NCI-H1694 treated with DMSO at 0.1 percent for 48 hours (cell line): ENCODE measurements around the gene NKPD1.
A peak's percentile ranks its signal among the peaks of the same experiment; 100 is the strongest.
"Not testable (repeated sequence)": the region's sequence is repeated elsewhere in the genome, so short reads cannot be mapped to it uniquely, and the experiment has no call there.

Source experiments
- DNase-seq: peaks from one replicate; lab custom pipeline; 2025; lab: John Stamatoyannopoulos, UW

Gene NKPD1

GRCh38 chr19:45140533-45140932, 20.2 kb downstream of the NKPD1 start:
- no peak for DNase-seq

GRCh38 chr19:45140144-45140503, 20.7 kb downstream of the NKPD1 start:
- DNase-seq = no peak

DNA sequence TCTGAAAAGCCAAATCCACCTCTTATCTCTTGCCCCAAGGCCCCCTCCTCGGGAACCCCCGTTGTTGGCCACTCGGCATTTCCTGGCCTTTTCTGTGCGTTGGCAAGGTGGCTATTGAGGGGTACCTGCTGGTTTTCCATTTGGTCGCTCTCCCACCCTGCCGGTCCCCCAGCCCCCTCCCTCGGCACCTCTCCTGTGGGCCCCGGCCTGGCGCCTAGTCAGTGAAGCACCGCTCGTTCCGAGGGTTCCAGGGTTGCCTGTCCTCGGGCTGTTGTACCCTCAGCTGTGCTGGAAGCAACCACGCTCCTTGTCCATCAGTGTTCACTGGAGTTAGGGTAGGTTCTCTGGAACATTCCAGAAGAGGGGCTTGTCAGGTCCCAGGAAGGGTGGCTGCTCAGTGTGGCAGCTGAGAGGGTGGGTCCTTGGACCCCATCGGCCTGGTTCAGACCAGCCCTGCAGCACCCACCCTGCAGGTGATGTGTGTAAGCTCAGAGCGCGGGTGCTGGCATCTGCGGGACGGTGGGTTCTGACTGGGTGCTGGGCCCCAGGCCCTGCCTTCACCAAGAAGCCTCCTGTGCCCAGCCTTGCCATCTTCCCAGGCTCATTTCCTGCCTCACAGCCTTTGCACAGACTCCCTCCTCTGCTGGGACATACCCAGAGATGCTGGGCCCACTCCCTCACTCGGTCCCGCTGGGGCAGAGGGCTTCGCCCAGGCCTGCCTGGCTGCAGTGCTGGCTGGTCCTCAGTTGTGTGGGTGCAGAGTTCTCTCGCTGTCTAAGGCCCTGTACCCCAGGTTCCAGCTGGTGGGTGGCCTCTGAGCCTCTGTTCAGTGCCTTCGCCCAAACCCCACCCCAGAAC, 21.3 kb downstream of the NKPD1 start:
- DNase-seq = no peak

DNA sequence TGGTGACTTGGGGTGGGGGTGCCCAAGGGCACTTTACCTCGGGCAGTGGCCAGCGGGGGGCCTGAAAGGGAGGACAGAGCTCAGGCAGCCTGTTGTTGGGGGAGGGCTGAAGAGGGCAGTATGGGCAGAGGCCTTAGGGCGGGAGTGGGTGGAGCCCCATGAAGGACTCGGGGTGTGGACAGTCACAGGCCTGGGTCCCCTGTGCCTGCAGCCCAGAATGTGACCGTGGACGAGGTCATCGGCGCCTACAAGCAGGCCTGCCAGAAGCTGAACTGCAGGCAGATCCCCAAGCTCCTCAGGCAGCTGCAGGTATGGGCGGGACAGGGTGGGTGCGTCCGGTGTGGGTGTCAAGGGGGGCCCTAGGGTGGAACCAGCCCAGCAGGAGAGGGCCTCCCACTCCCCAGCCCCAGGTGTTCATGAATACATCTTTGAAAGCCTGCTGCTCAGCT, 22.5 kb downstream of the NKPD1 start:
- no peak for DNase-seq

DNA sequence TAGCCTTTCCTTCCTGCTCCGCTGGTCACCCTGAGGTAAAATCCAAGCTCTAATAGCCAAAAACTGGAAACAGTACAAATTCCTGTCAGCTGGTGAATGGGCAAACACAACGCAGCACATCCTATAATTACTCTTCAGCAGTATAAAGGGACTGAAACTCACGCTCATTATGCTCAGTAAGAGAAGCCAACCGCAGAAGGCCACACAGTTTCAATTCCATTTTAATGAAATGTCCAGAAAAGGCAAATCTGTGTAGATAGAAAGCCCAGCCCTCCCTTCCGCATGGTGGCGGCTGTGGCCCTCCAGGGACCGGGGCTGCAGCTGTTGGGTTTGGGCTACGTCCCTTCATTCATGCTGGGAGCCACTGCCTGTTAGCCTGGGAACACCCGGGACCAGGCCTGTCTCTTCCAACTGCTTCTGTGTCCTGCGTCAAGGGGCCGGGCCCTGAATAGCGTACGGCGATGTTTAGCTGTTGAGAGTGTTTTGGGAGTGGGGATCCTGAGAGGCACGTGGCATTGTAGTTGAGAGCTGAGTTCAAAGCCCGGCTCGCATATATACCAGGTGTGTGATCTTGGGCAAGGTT, 23.5 kb downstream of the NKPD1 start:
- no peak for DNase-seq

GRCh38 chr19:45136507-45137178, 24.1 kb downstream of the NKPD1 start:
- DNase-seq = no peak

DNA sequence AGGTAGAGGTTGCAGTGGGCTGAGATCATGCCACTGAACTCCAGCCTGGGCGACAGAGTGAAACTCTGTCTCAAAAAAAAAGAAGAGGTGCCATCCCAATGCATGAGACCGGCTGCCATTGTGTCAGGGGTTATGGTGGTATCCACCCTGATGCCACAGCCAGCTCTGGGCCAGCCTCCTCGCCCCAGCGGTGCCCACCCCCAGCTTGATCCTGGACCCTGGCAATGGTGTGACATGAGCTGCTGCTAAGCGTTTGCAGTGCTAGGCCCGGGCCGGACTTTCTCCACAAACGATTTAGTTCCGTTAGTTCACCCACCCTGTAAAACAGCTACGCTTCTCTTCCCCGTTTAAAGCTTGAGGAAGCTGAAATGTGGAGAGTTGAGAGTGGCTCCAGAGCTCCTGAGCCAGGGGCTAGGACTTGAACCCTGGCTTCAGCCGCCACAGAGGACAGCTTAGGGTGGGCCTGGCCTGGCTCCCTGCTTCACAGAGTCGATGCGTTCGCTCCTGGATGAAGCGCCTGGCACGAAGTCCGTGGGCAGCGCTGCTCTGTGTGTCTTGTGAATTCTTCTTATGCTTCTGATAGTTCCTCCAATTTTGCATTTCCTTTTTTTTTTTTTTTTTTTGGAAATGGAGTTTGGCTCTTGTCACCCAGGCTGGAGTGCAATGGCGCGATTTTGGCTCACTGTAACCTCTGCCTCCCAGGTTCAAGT, 25.5 kb downstream of the NKPD1 start:
- DNase-seq = no peak

- DNase-seq = no peak
Measured at GRCh38 chr19:45133661-45134060, 27.1 kb downstream of the NKPD1 start.

GRCh38 chr19:45130888-45131615, 29.7 kb downstream of the NKPD1 start:
- DNase-seq = peak; percentile 31

- DNase-seq = no peak
Measured at GRCh38 chr19:45130236-45130635, 30.5 kb downstream of the NKPD1 start.

DNA sequence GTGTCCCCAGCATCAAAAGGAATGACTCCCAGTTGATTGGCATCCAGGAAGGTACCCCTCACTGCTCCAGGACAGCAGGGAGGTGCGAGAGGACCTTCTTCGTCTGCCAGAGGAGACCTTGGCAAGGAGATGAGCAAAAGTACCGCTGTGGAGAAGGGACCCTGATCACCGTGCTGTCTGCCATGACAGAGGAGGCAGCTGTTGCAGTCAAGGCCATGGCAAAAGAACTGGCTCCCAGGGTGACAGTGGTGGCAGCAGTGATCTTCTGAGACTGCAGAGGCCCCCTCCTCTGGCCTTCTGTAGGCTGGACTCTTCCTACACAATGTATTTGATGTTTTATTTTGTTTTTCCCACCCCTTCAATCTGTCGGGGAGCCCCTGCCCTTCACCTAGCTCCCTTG, 32.0 kb downstream of the NKPD1 start:
- DNase-seq = no peak

DNA sequence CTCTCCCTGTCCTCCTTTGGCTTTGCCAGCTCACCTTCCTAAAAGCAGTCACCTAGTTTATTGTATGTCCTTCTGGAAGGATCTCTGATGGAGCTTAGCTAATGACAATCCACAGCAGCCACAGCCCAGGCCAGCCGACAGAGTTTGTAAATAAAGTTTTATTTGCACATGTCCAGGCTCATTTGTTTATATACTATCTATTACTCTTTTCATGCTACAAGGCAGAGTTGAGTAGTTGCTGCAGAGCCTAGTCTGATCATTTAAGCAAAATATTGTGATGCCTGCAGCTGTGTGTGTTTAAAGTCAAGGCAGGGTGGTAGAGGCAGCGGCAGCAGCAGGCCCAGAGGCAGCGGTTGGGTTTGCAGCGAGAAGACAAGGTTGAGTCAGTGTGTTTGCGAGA, 32.6 kb downstream of the NKPD1 start:
- no peak for DNase-seq

DNA sequence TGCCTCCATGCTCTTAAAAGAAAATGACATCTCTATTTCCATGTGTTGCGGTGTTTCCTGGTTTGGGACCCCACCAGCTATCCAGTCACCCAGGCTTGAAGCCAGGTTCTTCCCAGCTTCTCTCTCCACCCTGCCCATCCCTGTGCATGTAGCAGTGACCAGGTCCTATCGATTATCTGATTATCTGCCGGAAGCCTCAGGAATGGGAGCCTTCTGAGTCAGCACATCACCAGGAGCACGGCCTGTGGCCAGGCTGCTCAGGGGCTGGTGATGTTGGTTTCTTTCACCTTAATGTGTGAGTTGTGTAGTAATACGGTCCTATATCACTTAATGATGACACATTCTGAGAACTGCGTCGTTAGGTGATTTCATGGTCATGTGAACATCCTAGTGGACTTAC, 34.1 kb downstream of the NKPD1 start:
- no peak for DNase-seq

GRCh38 chr19:45125975-45126493, 34.7 kb downstream of the NKPD1 start:
- peak; percentile 26 for DNase-seq

- no peak for DNase-seq
Measured at GRCh38 chr19:45125360-45125759, 35.4 kb downstream of the NKPD1 start.

- DNase-seq = no peak
Measured at GRCh38 chr19:45124021-45124420, 36.8 kb downstream of the NKPD1 start.

DNA sequence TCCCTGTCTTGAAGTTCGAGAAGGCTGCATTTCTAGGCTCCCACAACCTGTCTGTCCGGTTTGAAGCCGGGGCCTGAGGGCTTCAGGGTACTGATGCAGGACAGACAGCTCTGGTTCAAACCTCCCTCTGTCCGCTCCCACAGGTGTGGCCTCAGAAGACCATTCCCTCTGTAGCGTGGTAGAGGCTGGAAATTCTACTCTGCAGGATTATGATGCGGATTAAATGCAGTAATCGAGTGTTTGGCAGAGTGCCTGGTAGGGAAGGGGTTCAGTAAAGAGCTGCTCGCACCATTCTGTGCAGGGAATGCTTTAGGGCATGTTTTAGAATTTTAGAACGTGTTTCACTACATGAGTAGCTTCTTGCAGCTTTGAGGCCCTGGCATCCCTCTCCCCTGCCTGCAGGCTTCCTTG, 37.3 kb downstream of the NKPD1 start:
- no peak for DNase-seq

DNA sequence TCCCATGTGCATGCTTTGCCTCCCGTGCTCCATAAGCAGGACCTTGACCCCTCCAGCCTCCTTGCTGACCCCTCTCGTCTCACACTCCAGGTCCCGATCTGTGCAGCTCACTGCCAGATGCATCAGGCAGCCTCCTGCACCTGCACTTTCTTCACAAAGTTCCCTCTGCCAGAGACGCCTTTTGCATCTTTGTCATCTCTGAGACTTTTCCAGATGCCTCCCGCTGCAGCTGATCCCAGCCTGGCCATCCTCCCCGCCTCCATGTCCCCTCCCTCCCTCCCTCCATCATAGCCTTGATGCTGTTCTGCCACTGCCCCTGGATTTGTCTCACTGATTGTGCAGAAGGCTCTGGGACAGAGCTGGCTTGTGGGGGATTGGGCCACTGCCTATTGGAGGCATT, 38.0 kb downstream of the NKPD1 start:
- DNase-seq = no peak

- DNase-seq = no peak
Measured at GRCh38 chr19:45121827-45122345, 38.9 kb downstream of the NKPD1 start.

DNA sequence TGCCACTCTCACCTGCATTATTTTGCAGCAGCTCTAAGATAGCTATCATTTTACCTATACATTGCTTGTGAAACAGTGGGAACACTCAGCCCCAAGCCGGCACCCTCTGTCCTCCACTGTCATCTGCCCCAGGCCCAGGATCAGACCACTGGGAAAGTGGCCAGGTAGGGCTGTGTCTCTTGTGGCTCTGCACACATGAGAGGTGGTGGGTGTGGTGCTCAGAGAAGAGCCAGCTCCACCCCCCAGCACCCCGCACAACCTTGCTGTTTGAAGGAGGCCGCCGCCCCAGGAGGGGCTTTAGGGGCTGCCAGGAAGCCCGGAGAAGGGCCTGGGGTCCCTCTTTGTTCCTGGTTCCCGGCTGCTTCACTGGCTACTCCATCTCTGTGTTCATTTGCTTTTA, 41.2 kb downstream of the NKPD1 start:
- DNase-seq = no peak

DNA sequence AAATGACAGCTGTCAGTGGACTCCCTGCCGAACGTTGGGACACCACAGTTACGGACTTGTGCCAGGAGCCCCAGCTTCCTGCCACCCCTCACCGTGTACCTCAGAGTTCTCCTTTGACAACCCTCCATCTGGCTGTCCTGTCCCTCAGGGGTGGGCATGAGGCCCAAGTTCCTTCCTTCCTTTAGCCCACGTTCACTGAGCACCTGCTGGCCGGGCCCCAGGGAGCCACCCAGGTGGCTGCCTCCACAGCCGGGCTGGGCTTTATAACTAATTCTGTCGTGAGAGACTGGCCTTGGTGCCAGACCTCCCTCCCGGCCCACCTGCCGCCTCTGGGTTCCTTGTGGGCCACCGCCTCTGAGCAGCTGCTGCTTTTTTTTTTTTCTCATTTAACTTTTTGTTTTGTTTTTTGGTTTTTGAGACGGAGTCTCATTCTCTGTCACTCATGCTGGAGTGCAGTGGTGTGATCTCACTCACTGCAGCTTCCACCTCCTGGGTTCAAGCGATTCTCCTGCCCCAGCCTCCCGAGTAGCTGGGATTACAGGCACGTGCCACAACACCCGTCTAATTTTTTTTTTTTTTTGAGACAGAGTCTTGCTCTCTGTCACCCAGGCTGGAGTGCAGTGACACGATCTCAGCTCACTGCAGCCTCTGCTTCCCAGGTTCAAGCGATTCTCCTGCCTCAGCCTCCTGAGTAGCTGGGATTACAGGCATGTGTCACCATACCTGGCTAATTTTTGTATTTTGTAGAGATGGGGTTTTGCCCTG, 42.0 kb downstream of the NKPD1 start:
- DNase-seq = not testable (repeated sequence)
